HepG2 (cell line): ENCODE measurements around the gene HEBP1. TPM values are rescaled to one million over a fixed set of nuclear protein-coding genes. Genes with fewer than 3 reads are reported as not detected.

ENCODE experiments used
- ATAC-seq: fragments of 200-7000 bp; cut with Tn5 transposase; 3 replicates; pipeline ENCODE4 v1.9.1; 2020; ENCODE audit warnings: mild to moderate bottlenecking, moderate library complexity
- BruUV-seq: library from RNA; stranded (reverse); fragments of 400-500 nt; replicated peaks from 2 replicates; lab custom pipeline; 2021; lab: Mats Ljungman, UMichigan
- CTCF ChIA-PET: fragments of 300-600 bp; formaldehyde crosslinking; extraction: SDS; loops from one replicate; lab custom pipeline; 2021; ENCODE audit warnings: low total read pairs, inconsistent platforms, low intra/inter-chr PET ratio; lab: Yijun Ruan, JAX
- POLR2A ChIA-PET: fragments of 350-600 bp; sonication (Branson Sonifier 250); formaldehyde crosslinking; loops from one replicate; lab custom pipeline; 2020; ENCODE audit warnings: antibody characterized with exemption, inconsistent platforms; lab: Yijun Ruan, JAX
- DNase-seq: peaks from one replicate; pipeline ENCODE4 v3.0.0-alpha.2; 2015; ENCODE audit warnings: low spot score
- FAIRE-seq: peaks from 3 replicates; lab custom pipeline; 2011; peaks lifted over from hg19 to GRCh38; lab: Jason Lieb, UNC
- H2AFZ ChIP-seq: one replicate; pipeline ENCODE4 v1.6.1; 2011; ENCODE audit warnings: low read length, inconsistent platforms
- H3K27ac ChIP-seq: fragments of 300-600 bp; 3 replicates; pipeline ENCODE4 v1.8.0; 2011; ENCODE audit warnings: mixed run types, mild to moderate bottlenecking, mixed read lengths, low read length, inconsistent platforms; ENCODE audit not compliant: insufficient read depth; ENCODE audit errors: extremely low read length
- H3K27me3 ChIP-seq, 2 experiments: fragments of 200-600 bp in 1 of 2; 2 replicates in 1 of 2; 3 replicates in 1 of 2; pipeline versions ENCODE4 v1.6.0 to v1.8.0; 2011; ENCODE audit warnings: low read length in 2 of 2, mild to moderate bottlenecking in 2 of 2, moderate library complexity in 2 of 2, inconsistent platforms in 1 of 2; ENCODE audit not compliant: insufficient read depth in 2 of 2, control insufficient read depth in 1 of 2
- H3K36me3 ChIP-seq, 2 experiments: fragments of 200-600 bp in 1 of 2; replicated peaks in 1 of 2; 2 replicates in 1 of 2; 3 replicates in 1 of 2; pipeline versions ENCODE4 v1.5.1 to v1.8.0; 2011; ENCODE audit warnings: low read length in 2 of 2, inconsistent platforms in 1 of 2; ENCODE audit not compliant: insufficient read depth in 2 of 2, control insufficient read depth in 1 of 2
- H3K4me1 ChIP-seq: 2 replicates; pipeline ENCODE4 v1.5.1; 2012; ENCODE audit warnings: low read length, inconsistent platforms; ENCODE audit not compliant: insufficient read depth
- H3K4me2 ChIP-seq: 2 replicates; pipeline ENCODE4 v1.6.0; 2011; ENCODE audit warnings: low read depth, low read length, inconsistent platforms
- H3K4me3 ChIP-seq, 3 experiments: fragments of 200-600 bp in 1 of 3; sonication (generic), shearing (Covaris generic) in 1 of 3; replicated peaks in 1 of 3; 2 replicates each; pipeline ENCODE4 v1.5.1; 2011 to 2016; ENCODE audit warnings: low read length in 3 of 3, inconsistent platforms in 2 of 3, low read depth in 2 of 3, mild to moderate bottlenecking in 2 of 3, control low read depth in 1 of 3, mixed read lengths in 1 of 3; ENCODE audit not compliant: insufficient read depth in 1 of 3
- H3K79me2 ChIP-seq: one replicate; pipeline ENCODE4 v1.6.1; 2011; ENCODE audit warnings: low read length, inconsistent platforms; ENCODE audit not compliant: insufficient read depth
- H3K9ac ChIP-seq: 2 replicates; pipeline ENCODE4 v1.6.0; 2011; ENCODE audit warnings: mild to moderate bottlenecking, low read depth, low read length, inconsistent platforms; ENCODE audit not compliant: insufficient read depth
- H3K9me3 ChIP-seq: 2 replicates; pipeline ENCODE4 v1.5.1; 2012; ENCODE audit warnings: mild to moderate bottlenecking, low read length
- H4K20me1 ChIP-seq: 2 replicates; pipeline ENCODE4 v1.6.0; 2011; ENCODE audit warnings: inconsistent platforms, mild to moderate bottlenecking, low read length, moderate library complexity; ENCODE audit not compliant: insufficient read depth
- NFYB ChIP-seq: sonication (generic); formaldehyde crosslinking; IDR thresholded peaks from 2 replicates; pipeline ENCODE4 v1.4.0; 2020; ENCODE audit warnings: missing genetic modification reagents
- POLR2G ChIP-seq: fragments of 200-400 bp; formaldehyde crosslinking; IDR thresholded peaks from 2 replicates; pipeline ENCODE4 v1.6.1; 2018; ENCODE audit warnings: mild to moderate bottlenecking, low read depth, low read length, moderate library complexity
- RAD21 ChIP-seq: fragments of 450-650 bp; formaldehyde crosslinking; IDR thresholded peaks from 2 replicates; pipeline ENCODE4 v1.5.0; 2020; ENCODE audit warnings: mild to moderate bottlenecking
- STAG1 ChIP-seq: sonication (generic); formaldehyde crosslinking; IDR thresholded peaks from 2 replicates; pipeline ENCODE4 v1.4.0; 2020; ENCODE audit warnings: missing genetic modification reagents
- STAT5B ChIP-seq: sonication (generic); formaldehyde crosslinking; IDR thresholded peaks from 2 replicates; pipeline ENCODE4 v1.4.0; 2020; ENCODE audit warnings: missing genetic modification reagents
- TRIM22 ChIP-seq: fragments of 450-650 bp; IDR thresholded peaks from 2 replicates; pipeline ENCODE4 v1.6.1; 2017
- ZBTB2 ChIP-seq: sonication (generic); formaldehyde crosslinking; IDR thresholded peaks from 2 replicates; pipeline ENCODE4 v1.8.0; 2022; ENCODE audit warnings: low read depth, missing genetic modification reagents
- ZBTB49 ChIP-seq: sonication (generic); formaldehyde crosslinking; IDR thresholded peaks from 2 replicates; pipeline ENCODE4 v1.4.0; 2020; ENCODE audit warnings: missing genetic modification reagents, borderline replicate concordance
- ZNF724P ChIP-seq: sonication (generic); formaldehyde crosslinking; IDR thresholded peaks from 2 replicates; pipeline ENCODE4 v1.8.0; 2022; ENCODE audit warnings: missing genetic modification reagents, borderline replicate concordance
- WGBS: methylation state at CpG from one replicate; pipeline ENCODE4 v1.1.6; 2017; ENCODE audit warnings: low lambda C conversion rate; 5-methylcytosine and 5-hydroxymethylcytosine counted together
- in situ Hi-C: cut with HindIII; loops from 2 replicates; pipeline ENCODE4 v1.10.0; 2017; ENCODE audit warnings: low pct_unique_long_range_greater_than_20kb; ENCODE audit not compliant: extremely low pct_ligation_motif_present
- intact Hi-C: fragments of 100-400 bp; cut with micrococcal nuclease; formaldehyde crosslinking; loops from one replicate; pipeline ENCODE4 v1.10.0; 2022; ENCODE audit not compliant: unreplicated experiment
- polyA plus RNA-seq, 8 experiments: library from polyadenylated mRNA; depleted of rRNA in 3 of 8; stranded (reverse) in 7 of 8; unstranded in 1 of 8; fragments of >200 nt; fragmentation: Illumina TruSeq in 4 of 8; extraction: Trizol in 4 of 8; gene quantifications; 2 replicates each; pipeline versions ENCODE4 v1.2.1 to v1.2.3, GENCODE V29; 2011 to 2016; ENCODE audit warnings: low read depth in 4 of 8, missing spikeins in 1 of 8, mixed read lengths in 1 of 8; ENCODE audit not compliant: insufficient read depth in 1 of 8
- total RNA-seq, 5 experiments: library from RNA; depleted of rRNA; stranded (reverse); fragments of >200 nt; fragmentation: Illumina TruSeq; extraction: Trizol; gene quantifications; 2 replicates each; pipeline ENCODE4 v1.2.3, GENCODE V29; 2016; ENCODE audit warnings: low read depth in 1 of 5

The HEBP1 gene
- total and polyA plus RNA-seq, 2 of the 13 experiments (the other 11 are each of a cell fraction or from before 2014, with no cell fraction given), result 7.8 to 9.4 TPM

- TF ChIP-seq ZBTB2 (CRISPR knock-in tag) (no peak), RAD21 (peak; percentile 25; the same call in 1 of the 2 replicates), STAG1 (peak; percentile 71)
Measured at GRCh38 chr12:12975322-12976077, 24.6 kb downstream of the HEBP1 start (continued).

GRCh38 chr12:12974211-12974610, 25.9 kb downstream of the HEBP1 start:
- Histone ChIP-seq H2AFZ (no peak overlapping the region), H3K27me3 (no peaks in the 10 kb centered on the region), H3K27ac (no peak overlapping the region), H3K9me3 (no peaks in the 10 kb centered on the region; the same call in 1 of the 2 replicates), H3K4me2 (no peak overlapping the region), H3K9ac (no peak overlapping the region), H3K36me3 (peaks cover 7 to 32% of the 10 kb centered on the region in 2 experiments), H3K4me1 (no peaks in the 10 kb centered on the region), H3K79me2 (no peaks in the 10 kb centered on the region), H4K20me1 (0 out of 2 replicates have a peak, but pooled peaks cover 4% of the 10 kb centered on the region), H3K4me3 (no peak overlapping the region)
- in situ Hi-C loops, result no loop called here
- DNase-seq, result no peak
- intact Hi-C loops, result no loop called here
- no peak for FAIRE-seq
- no peak for ATAC-seq
- BruUV-seq, result no TSS peak
- ChIA-PET POLR2A (no interaction called here), CTCF (no interaction called here)
- WGBS, result 98% methylated on average over 4 of the region's 4 CpGs
- TF ChIP-seq ZBTB49 (CRISPR knock-in tag) (no peak), ZNF724P (no peak), TRIM22 (no peak), STAT5B (CRISPR knock-in tag) (no peak), POLR2G (no peak), NFYB (no peak)
